ENCODE results near the gene MAPK12.

DNA sequence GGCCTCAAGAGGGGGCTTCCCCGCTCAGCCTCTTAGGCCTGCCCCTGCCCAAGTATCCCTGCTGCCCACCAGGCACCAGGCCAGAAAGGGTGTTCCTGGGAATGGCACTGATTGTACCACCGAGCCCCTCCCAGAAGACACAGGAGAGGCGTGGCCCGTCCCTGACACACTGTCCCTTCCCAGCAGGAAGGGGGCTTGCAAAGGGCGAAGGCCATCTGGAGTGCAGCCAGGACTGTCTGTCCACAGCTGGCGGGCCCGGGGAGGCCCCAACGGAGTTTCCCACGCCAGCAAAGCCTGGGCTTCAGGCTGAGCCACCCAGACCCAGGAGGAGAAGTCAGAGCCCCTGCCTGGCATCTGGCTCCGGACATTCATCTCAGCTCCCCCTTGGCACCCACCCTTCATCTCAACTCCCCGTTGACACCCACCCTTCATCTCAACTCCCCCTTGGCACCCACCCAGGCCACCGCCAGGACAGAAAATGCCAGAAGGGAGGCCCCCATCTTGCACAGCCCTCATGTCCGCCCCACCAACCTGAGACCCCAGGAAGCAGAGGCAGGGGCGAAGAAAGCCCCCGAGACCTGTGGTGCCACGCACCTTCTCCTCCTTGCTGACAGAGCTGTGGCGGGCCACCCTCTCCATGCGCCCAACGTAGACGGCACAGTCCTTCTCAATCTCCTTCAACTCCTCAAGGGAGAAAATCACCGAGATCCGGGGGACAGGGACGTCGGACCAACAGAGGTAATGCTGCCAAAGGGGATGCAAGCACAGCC, 36.1 kb downstream of the MAPK12 start:
- TF ChIP-seq, protein P1, sequence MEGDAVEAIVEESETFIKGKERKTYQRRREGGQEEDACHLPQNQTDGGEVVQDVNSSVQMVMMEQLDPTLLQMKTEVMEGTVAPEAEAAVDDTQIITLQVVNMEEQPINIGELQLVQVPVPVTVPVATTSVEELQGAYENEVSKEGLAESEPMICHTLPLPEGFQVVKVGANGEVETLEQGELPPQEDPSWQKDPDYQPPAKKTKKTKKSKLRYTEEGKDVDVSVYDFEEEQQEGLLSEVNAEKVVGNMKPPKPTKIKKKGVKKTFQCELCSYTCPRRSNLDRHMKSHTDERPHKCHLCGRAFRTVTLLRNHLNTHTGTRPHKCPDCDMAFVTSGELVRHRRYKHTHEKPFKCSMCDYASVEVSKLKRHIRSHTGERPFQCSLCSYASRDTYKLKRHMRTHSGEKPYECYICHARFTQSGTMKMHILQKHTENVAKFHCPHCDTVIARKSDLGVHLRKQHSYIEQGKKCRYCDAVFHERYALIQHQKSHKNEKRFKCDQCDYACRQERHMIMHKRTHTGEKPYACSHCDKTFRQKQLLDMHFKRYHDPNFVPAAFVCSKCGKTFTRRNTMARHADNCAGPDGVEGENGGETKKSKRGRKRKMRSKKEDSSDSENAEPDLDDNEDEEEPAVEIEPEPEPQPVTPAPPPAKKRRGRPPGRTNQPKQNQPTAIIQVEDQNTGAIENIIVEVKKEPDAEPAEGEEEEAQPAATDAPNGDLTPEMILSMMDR (IDR thresholded peaks at IDR 0.05): no peak
- no peak for TF ChIP-seq POLR2A (IDR thresholded peaks at IDR 0.05)
